Upper lobe of left lung (tissue), 6 donors: ENCODE data around the gene RPS29. TPM values are rescaled to one million over a fixed set of nuclear protein-coding genes. Genes with fewer than 3 reads are reported as not detected.

Experiments
- ATAC-seq, 2 donors: fragments of 200-7000 bp; cut with Tn5 transposase; one replicate each; pipeline ENCODE4 v1.9.1; 2022; ENCODE audit warnings: mild to moderate bottlenecking in 2 of 2, moderate library complexity in 2 of 2; ENCODE audit not compliant: low FRiP score in 2 of 2
- DNase-seq, 2 donors: peaks; one replicate each; pipeline ENCODE4 v3.0.0-alpha.2; 2019 to 2020
- H3K27ac ChIP-seq, 4 donors: fragments of 200-600 bp; sonication (generic); one replicate each; pipeline ENCODE4 v1.5.1; 2016 to 2019
- H3K27me3 ChIP-seq, 4 donors: fragments of 200-600 bp; sonication (generic); one replicate each; pipeline ENCODE4 v1.5.1; 2017 to 2019
- H3K36me3 ChIP-seq, 4 donors: fragments of 200-600 bp; sonication (generic); one replicate each; pipeline ENCODE4 v1.5.1; 2016 to 2019
- H3K4me1 ChIP-seq, 4 donors: fragments of 200-600 bp; sonication (generic); one replicate each; pipeline ENCODE4 v1.5.1; 2018 to 2019
- H3K4me3 ChIP-seq, 4 donors: fragments of 200-600 bp; sonication (generic); one replicate each; pipeline ENCODE4 v1.5.1; 2017 to 2019; ENCODE audit warnings: mild to moderate bottlenecking in 2 of 4, moderate library complexity in 1 of 4
- H3K9me3 ChIP-seq, 4 donors: fragments of 200-600 bp; sonication (generic); one replicate each; pipeline ENCODE4 v1.5.1; 2018 to 2019
- CTCF ChIP-seq, 6 experiments: fragments of 450-650 bp in 4 of 6; fragments of 200-600 bp in 2 of 6; sonication (generic) in 2 of 6; IDR thresholded peaks; one replicate each; pipeline ENCODE4 v1.5.1; 2016 to 2019; ENCODE audit warnings: antibody characterized with exemption in 6 of 6
- EP300 ChIP-seq, 4 donors: sonication (generic); formaldehyde crosslinking; IDR thresholded peaks; one replicate each; pipeline ENCODE4 v1.5.1; 2017; ENCODE audit warnings: antibody characterized with exemption in 4 of 4, control low read depth in 2 of 4
- POLR2A ChIP-seq, 4 donors: fragments of 450-650 bp; IDR thresholded peaks; one replicate each; pipeline ENCODE4 v1.5.1; 2016 to 2017; ENCODE audit warnings: antibody characterized with exemption in 4 of 4, mild to moderate bottlenecking in 2 of 4
- POLR2AphosphoS5 ChIP-seq, 2 donors: sonication (generic); formaldehyde crosslinking; IDR thresholded peaks; one replicate each; pipeline ENCODE4 v1.5.1; 2017; ENCODE audit warnings: antibody characterized with exemption in 2 of 2
- WGBS, 2 donors: methylation state at CpG; one replicate each; pipeline ENCODE4 v1.1.5; 2017 to 2018; 5-methylcytosine and 5-hydroxymethylcytosine counted together
- total RNA-seq, 6 donors: library from RNA; depleted of rRNA in 4 of 6; stranded (reverse); fragments of >200 nt in 4 of 6; gene quantifications; one replicate each; pipeline versions ENCODE4 v1.1.0 to v1.2.1, GENCODE V29; 2016 to 2021
- donor health status: DM: no; HTN: no; CAD: no; lungs with moderate emphysema.
- donor health status: DM: no; HTN: yes; CAD: no; lungs with severe emphysema.

The RPS29 gene
- total RNA-seq, 6 donors from 2014 or later = 308 to 5,471 (median 1,242) TPM

GRCh38 chr14:49598485-49599300 is 12.5 kb upstream of the RPS29 start, which contains the start of gene LRR1:
LRR1 (plus strand) TSS chr14:49598940; CDS start chr14:49599021, 81 bp downstream.
- peaks cover 3 to 25% (median 4%) of the 10 kb centered on the region in 4 donors for H3K4me1 ChIP-seq
- TF ChIP-seq EP300 (IDR thresholded peaks at IDR 0.05) (no peak), CTCF (IDR thresholded peaks at IDR 0.05) (no peak), POLR2AphosphoS5 (IDR thresholded peaks at IDR 0.05) (peak; percentile 49 to 82), POLR2A (IDR thresholded peaks at IDR 0.05) (peak in 3 of 4 donors; percentile 54 to 78 (median 75))
- H3K27me3 ChIP-seq = no peaks in the 10 kb centered on the region
- 0% methylated on average over 44 of the region's 77 CpGs; no CpG with 5 or more reads in 1 of the 2 donors for WGBS, 2 donors
- H3K9me3 ChIP-seq = no peaks in the 10 kb centered on the region
- peaks cover 0 to 8% (median 0%) of the 10 kb centered on the region in 4 donors for H3K36me3 ChIP-seq
- H3K4me3 ChIP-seq = peak within 1 kb of the TSS; percentile 58 to 88 (median 73)
- peak; percentile 93 to 97 for DNase-seq
- peak; percentile 96 for ATAC-seq
- H3K27ac ChIP-seq = peak within 1 kb of the TSS; percentile 95 to 100 (median 96)

- ATAC-seq (peak; percentile 34 to 52), DNase-seq (peak in 1 of 2 donors; percentile 34)
- WGBS, 2 donors = 0 to 1% methylated on average over 13 to 15 of the region's 15 CpGs
- H3K9me3 ChIP-seq = no peaks in the 10 kb centered on the region
- H3K4me3 ChIP-seq = peak overlapping the region; percentile 58 to 88 (median 73)
- H3K4me1 ChIP-seq = peaks cover 3 to 25% (median 4%) of the 10 kb centered on the region in 4 donors
- H3K36me3 ChIP-seq = peaks cover 0 to 8% (median 0%) of the 10 kb centered on the region in 4 donors
- H3K27ac ChIP-seq = peak overlapping the region; percentile 95 to 100 (median 96)
- H3K27me3 ChIP-seq = no peaks in the 10 kb centered on the region
- TF ChIP-seq CTCF (IDR thresholded peaks at IDR 0.05) = no peak
- no peak for TF ChIP-seq EP300 (IDR thresholded peaks at IDR 0.05)
- no peak for TF ChIP-seq POLR2AphosphoS5 (IDR thresholded peaks at IDR 0.05)
- no peak for TF ChIP-seq POLR2A (IDR thresholded peaks at IDR 0.05)
Measured at GRCh38 chr14:49598189-49598484, 12.0 kb upstream of the RPS29 start.

GRCh38 chr14:49594347-49595091 is 8.3 kb upstream of the RPS29 start:
- ATAC-seq = no peak
- H3K9me3 ChIP-seq = no peaks in the 10 kb centered on the region
- H3K27me3 ChIP-seq = no peaks in the 10 kb centered on the region
- H3K4me3 ChIP-seq = no peak overlapping the region
- H3K27ac ChIP-seq = peak overlapping the region in 1 of 4 donors; percentile 30
- peaks cover 0 to 25% (median 4%) of the 10 kb centered on the region in 4 donors for H3K4me1 ChIP-seq
- WGBS, 2 donors = 17 to 22% methylated on average over 4 of the region's 4 CpGs
- H3K36me3 ChIP-seq = no peaks in the 10 kb centered on the region
- DNase-seq = peak in 1 of 2 donors; percentile 36
- TF ChIP-seq EP300 (IDR thresholded peaks at IDR 0.05) (no peak), POLR2AphosphoS5 (IDR thresholded peaks at IDR 0.05) (no peak), CTCF (IDR thresholded peaks at IDR 0.05) (no peak), POLR2A (IDR thresholded peaks at IDR 0.05) (no peak)

- no peak overlapping the region for H3K27ac ChIP-seq
- peaks cover 0 to 25% (median 4%) of the 10 kb centered on the region in 4 donors for H3K4me1 ChIP-seq
- no peaks in the 10 kb centered on the region for H3K27me3 ChIP-seq
- no peak overlapping the region for H3K4me3 ChIP-seq
- 84 to 90% methylated on average over 3 of the region's 3 CpGs for WGBS, 2 donors
- DNase-seq = no peak
- ATAC-seq = no peak
- H3K9me3 ChIP-seq = no peaks in the 10 kb centered on the region
- TF ChIP-seq CTCF (IDR thresholded peaks at IDR 0.05) = no peak
- no peak for TF ChIP-seq POLR2A (IDR thresholded peaks at IDR 0.05)
- TF ChIP-seq EP300 (IDR thresholded peaks at IDR 0.05) = no peak
- no peak for TF ChIP-seq POLR2AphosphoS5 (IDR thresholded peaks at IDR 0.05)
- H3K36me3 ChIP-seq = no peaks in the 10 kb centered on the region
Measured at GRCh38 chr14:49593016-49593415, 6.8 kb upstream of the RPS29 start.
